Neural progenitor cell (in vitro differentiated cells): ENCODE measurements around the gene BMPR1A.

ENCODE experiments used
- EZH2phosphoT487 ChIP-seq: fragments of 200-600 bp; sonication (generic); IDR thresholded peaks from 2 replicates; pipeline ENCODE4 v1.6.1; 2017; ENCODE audit warnings: antibody characterized with exemption
- TF ChIP-seq, protein P1 (sequence below): fragments of 200-600 bp; sonication (generic); IDR thresholded peaks from 2 replicates; pipeline ENCODE4 v1.5.1; 2017; ENCODE audit warnings: antibody characterized with exemption, mild to moderate bottlenecking

DNA sequence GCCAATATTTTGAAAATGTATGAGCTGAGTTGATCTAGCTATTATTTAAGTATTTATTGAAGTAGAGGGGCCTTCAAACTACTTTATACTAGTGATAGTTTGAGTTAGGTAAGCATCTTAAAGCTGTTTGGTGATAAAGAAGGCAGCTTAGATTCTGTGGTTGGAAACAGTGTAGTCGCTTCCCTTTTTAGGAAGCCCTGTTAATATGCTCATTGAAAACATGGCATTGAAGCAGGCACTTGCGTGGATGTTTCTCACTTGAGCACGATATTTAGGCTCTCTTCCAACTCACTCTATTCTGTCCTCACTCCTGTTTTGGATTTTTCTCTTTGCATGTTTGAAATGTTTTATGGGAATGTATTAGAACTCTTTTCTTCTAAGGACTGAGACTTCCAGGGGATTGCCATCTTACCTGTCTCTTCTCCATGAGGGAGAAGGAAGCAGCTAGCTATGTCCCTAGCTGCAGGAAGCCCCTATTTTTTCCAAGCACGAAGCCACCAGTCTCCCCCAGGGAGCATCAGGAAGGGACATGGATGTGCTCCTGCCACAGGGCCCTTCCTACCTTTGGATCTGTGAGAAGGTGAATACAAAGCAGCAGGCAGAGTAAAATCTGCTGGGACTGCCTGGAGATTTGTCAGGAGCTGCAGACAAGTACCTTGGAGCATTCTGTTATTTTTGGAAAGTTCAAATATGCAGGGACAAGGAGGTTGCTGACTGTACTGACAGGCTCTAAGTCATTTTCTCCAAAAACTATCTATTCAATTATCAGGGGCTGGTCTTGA, 22.0 kb upstream of the BMPR1A start:
- TF ChIP-seq, protein P1, sequence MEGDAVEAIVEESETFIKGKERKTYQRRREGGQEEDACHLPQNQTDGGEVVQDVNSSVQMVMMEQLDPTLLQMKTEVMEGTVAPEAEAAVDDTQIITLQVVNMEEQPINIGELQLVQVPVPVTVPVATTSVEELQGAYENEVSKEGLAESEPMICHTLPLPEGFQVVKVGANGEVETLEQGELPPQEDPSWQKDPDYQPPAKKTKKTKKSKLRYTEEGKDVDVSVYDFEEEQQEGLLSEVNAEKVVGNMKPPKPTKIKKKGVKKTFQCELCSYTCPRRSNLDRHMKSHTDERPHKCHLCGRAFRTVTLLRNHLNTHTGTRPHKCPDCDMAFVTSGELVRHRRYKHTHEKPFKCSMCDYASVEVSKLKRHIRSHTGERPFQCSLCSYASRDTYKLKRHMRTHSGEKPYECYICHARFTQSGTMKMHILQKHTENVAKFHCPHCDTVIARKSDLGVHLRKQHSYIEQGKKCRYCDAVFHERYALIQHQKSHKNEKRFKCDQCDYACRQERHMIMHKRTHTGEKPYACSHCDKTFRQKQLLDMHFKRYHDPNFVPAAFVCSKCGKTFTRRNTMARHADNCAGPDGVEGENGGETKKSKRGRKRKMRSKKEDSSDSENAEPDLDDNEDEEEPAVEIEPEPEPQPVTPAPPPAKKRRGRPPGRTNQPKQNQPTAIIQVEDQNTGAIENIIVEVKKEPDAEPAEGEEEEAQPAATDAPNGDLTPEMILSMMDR, result no peak
- no peak for TF ChIP-seq EZH2phosphoT487
